HFFc6 (cell line): ENCODE measurements around the gene CELF5. TPM values are rescaled to one million over a fixed set of nuclear protein-coding genes. Genes with fewer than 3 reads are reported as not detected.

Experiments
- DNase-seq: peaks from one replicate; pipeline ENCODE4 v3.0.0-alpha.2; 2018
- H3K27ac Mint-ChIP-seq: 2 replicates; pipeline ENCODE4 v1.8.0; 2020; ENCODE audit warnings: mild to moderate bottlenecking, mixed read lengths
- H3K27me3 Mint-ChIP-seq: 2 replicates; pipeline ENCODE4 v1.8.0; 2021; ENCODE audit warnings: mild to moderate bottlenecking, moderate library complexity, mixed read lengths; ENCODE audit not compliant: insufficient read depth
- H3K36me3 Mint-ChIP-seq: 2 replicates; pipeline ENCODE4 v1.8.0; 2021; ENCODE audit warnings: low read depth, mixed read lengths
- H3K4me1 Mint-ChIP-seq: 2 replicates; pipeline ENCODE4 v1.8.0; 2020; ENCODE audit warnings: low read depth, mixed read lengths
- H3K4me3 Mint-ChIP-seq: 2 replicates; pipeline ENCODE4 v1.8.0; 2020; ENCODE audit warnings: mild to moderate bottlenecking, moderate library complexity, mixed read lengths
- H3K9me3 Mint-ChIP-seq: 2 replicates; pipeline ENCODE4 v1.8.0; 2020; ENCODE audit warnings: mild to moderate bottlenecking, mixed read lengths
- CTCF ChIP-seq: fragments of 200-600 bp; sonication (generic); IDR thresholded peaks from 2 replicates; pipeline ENCODE4 v1.5.0; 2021; ENCODE audit warnings: antibody characterized with exemption, mild to moderate bottlenecking
- total RNA-seq, 6 experiments: library from RNA; stranded (reverse); fragmentation: NEBNext Ultra II Directional; extraction: Animal tissue kit (Norgen Biotek cat#: 25700); gene quantifications; 2 replicates in 1 of 6; 3 replicates in 5 of 6; pipeline ENCODE4 v1.2.3, GENCODE V29; 2021

Gene CELF5
- total RNA-seq, 6 experiments from 2014 or later, result 0.20 to 0.46 (median 0.30) TPM; not detected in 3

- Mint-ChIP-seq H3K27me3 (peaks cover 2% of the 10 kb centered on the region; the same call in 1 of the 2 replicates), H3K4me3 (peak within 1 kb of the TSS; percentile 99), H3K36me3 (no peaks in the 10 kb centered on the region), H3K27ac (peak within 1 kb of the TSS; percentile 90), H3K4me1 (peaks cover 21% of the 10 kb centered on the region), H3K9me3 (no peaks in the 10 kb centered on the region)
- TF ChIP-seq CTCF, result no peak
- DNase-seq, result peak; percentile 90
These were observed 38.9 kb upstream of the CELF5 start, which contains the start of gene NCLN for GRCh38 chr19:3185461-3186159. TSS of gene NCLN (plus strand) at chr19:3185930. CDS start at chr19:3186031, 101 bp downstream.

- peak overlapping the region; percentile 99 for H3K4me3 Mint-ChIP-seq
- no peaks in the 10 kb centered on the region for H3K9me3 Mint-ChIP-seq
- peaks cover 21% of the 10 kb centered on the region for H3K4me1 Mint-ChIP-seq
- DNase-seq, result no peak
- peak overlapping the region; percentile 90 for H3K27ac Mint-ChIP-seq
- H3K36me3 Mint-ChIP-seq, result no peaks in the 10 kb centered on the region
- no peaks in the 10 kb centered on the region; the same call in 1 of the 2 replicates for H3K27me3 Mint-ChIP-seq
- TF ChIP-seq CTCF, result no peak
These were observed 38.2 kb upstream of the CELF5 start for GRCh38 chr19:3186160-3186688.

GRCh38 chr19:3186891-3187661, 37.4 kb upstream of the CELF5 start:
- no peak for TF ChIP-seq CTCF
- DNase-seq, result no peak
- Mint-ChIP-seq H3K4me1 (peaks cover 21% of the 10 kb centered on the region), H3K27ac (peak overlapping the region; percentile 90), H3K27me3 (no peaks in the 10 kb centered on the region), H3K36me3 (no peaks in the 10 kb centered on the region), H3K9me3 (no peaks in the 10 kb centered on the region), H3K4me3 (peak overlapping the region; percentile 99)

- Mint-ChIP-seq H3K27ac (no peak overlapping the region), H3K4me1 (peaks cover 21% of the 10 kb centered on the region), H3K9me3 (no peaks in the 10 kb centered on the region), H3K4me3 (peak overlapping the region; percentile 99), H3K36me3 (no peaks in the 10 kb centered on the region), H3K27me3 (no peaks in the 10 kb centered on the region)
- no peak for TF ChIP-seq CTCF
- no peak for DNase-seq
These were observed 36.6 kb upstream of the CELF5 start for GRCh38 chr19:3187662-3188511.
